Lung (tissue), 12 donors: ENCODE data around the gene SDK1. TPM values are rescaled to one million over a fixed set of nuclear protein-coding genes. Genes with fewer than 3 reads are reported as not detected.

Experiments
- ATAC-seq: fragments of 200-7000 bp; cut with Tn5 transposase; one replicate; pipeline ENCODE4 v1.9.1; 2020; ENCODE audit warnings: moderate number of reproducible peaks; ENCODE audit not compliant: insufficient read depth, low FRiP score
- DNase-seq, 3 donors: peaks; one replicate each; pipeline ENCODE4 v3.0.0-alpha.2; 2013 to 2017
- H3K27ac ChIP-seq, 2 donors: one replicate each; pipeline ENCODE4 v1.5.1; 2013; ENCODE audit warnings: mild to moderate bottlenecking in 2 of 2, moderate library complexity in 2 of 2, control low read depth in 1 of 2, inconsistent platforms in 1 of 2, low read depth in 1 of 2, low read length in 1 of 2
- H3K27me3 ChIP-seq, 3 donors: one replicate each; pipeline ENCODE4 v1.5.1; 2013; ENCODE audit warnings: low read length in 2 of 3; ENCODE audit not compliant: control insufficient read depth in 3 of 3, insufficient read depth in 3 of 3
- H3K36me3 ChIP-seq, 4 donors: one replicate each; pipeline ENCODE4 v1.5.1; 2013; ENCODE audit warnings: low read length in 4 of 4, mild to moderate bottlenecking in 1 of 4, moderate library complexity in 1 of 4; ENCODE audit not compliant: control insufficient read depth in 4 of 4, insufficient read depth in 4 of 4
- H3K4me1 ChIP-seq, 5 donors: one replicate each; pipeline ENCODE4 v1.5.1; 2013; ENCODE audit warnings: low read length in 5 of 5, mild to moderate bottlenecking in 2 of 5, moderate library complexity in 1 of 5; ENCODE audit not compliant: control insufficient read depth in 5 of 5, insufficient read depth in 5 of 5
- H3K4me3 ChIP-seq: one replicate; pipeline ENCODE4 v1.5.1; 2013; ENCODE audit warnings: mild to moderate bottlenecking, control low read depth, moderate library complexity
- H3K9ac ChIP-seq, 2 donors: one replicate each; pipeline ENCODE4 v1.5.1; 2013; ENCODE audit warnings: low read length in 2 of 2, control low read depth in 1 of 2; ENCODE audit not compliant: insufficient read depth in 1 of 2
- H3K9me3 ChIP-seq, 4 donors: one replicate each; pipeline ENCODE4 v1.5.1; 2013; ENCODE audit warnings: low read length in 3 of 4, mild to moderate bottlenecking in 1 of 4, moderate library complexity in 1 of 4; ENCODE audit not compliant: control insufficient read depth in 4 of 4, insufficient read depth in 3 of 4
- CTCF ChIP-seq: IDR thresholded peaks from 2 replicates; pipeline ENCODE4 v1.5.1; 2012; ENCODE audit warnings: mild to moderate bottlenecking; ENCODE audit errors: control extremely low read depth, extremely low read depth
- WGBS, 2 donors: extraction: QIAGEN DNeasy Blood & Tissue Kit; methylation state at CpG; one replicate each; pipeline ENCODE4 v1.1.7; 2013; 5-methylcytosine and 5-hydroxymethylcytosine counted together
- polyA plus RNA-seq, 2 donors: library from polyadenylated mRNA; stranded (reverse); fragments of 200-250 nt; gene quantifications; one replicate each; pipeline ENCODE4 v1.2.1, GENCODE V29; 2013
- total RNA-seq, 2 donors: library from RNA; depleted of rRNA in 1 of 2; stranded (reverse); fragments of >200 nt in 1 of 2; gene quantifications; one replicate each; pipeline ENCODE4 v1.2.1, GENCODE V29; 2014 to 2021
- donor health status: control.
- donor health status: control.
- donor health status: Bipolar disorder and iron deficiency.
- donor health status: healthy.
- donor health status: DM: yes; HTN: yes; CAD: no.

The SDK1 gene
- total and polyA plus RNA-seq, 4 donors, result 3.7 to 30.1 (median 12.7) TPM

GRCh38 chr7:4265676-4266075 lies 964.6 kb downstream of the SDK1 start:
- Histone ChIP-seq H3K4me1 (peaks cover 0 to 24% (median 14%) of the 10 kb centered on the region in 5 donors), H3K27me3 (no peaks in the 10 kb centered on the region), H3K4me3 (no peak overlapping the region), H3K9me3 (peaks cover 0 to 10% (median 0%) of the 10 kb centered on the region in 4 donors), H3K27ac (no peak overlapping the region), H3K36me3 (no peaks in the 10 kb centered on the region), H3K9ac (no peak overlapping the region)
- ATAC-seq (no peak), DNase-seq (no peak)
- no peak for TF ChIP-seq CTCF
- WGBS, 2 donors, result 57 to 67% methylated on average over 15 of the region's 15 CpGs

- no peak overlapping the region for H3K27ac ChIP-seq
- H3K36me3 ChIP-seq, result no peaks in the 10 kb centered on the region
- H3K4me3 ChIP-seq, result no peak overlapping the region
- ATAC-seq, result no peak
- WGBS, 2 donors, result 90% methylated on average over 21 of the region's 21 CpGs
- H3K9me3 ChIP-seq, result peaks cover 0 to 10% (median 0%) of the 10 kb centered on the region in 4 donors
- H3K27me3 ChIP-seq, result no peaks in the 10 kb centered on the region
- H3K4me1 ChIP-seq, result peaks cover 0 to 16% (median 8%) of the 10 kb centered on the region in 5 donors
- no peak overlapping the region for H3K9ac ChIP-seq
- no peak for TF ChIP-seq CTCF
- no peak for DNase-seq
These were observed 965.4 kb downstream of the SDK1 start for GRCh38 chr7:4266270-4267040.

- Histone ChIP-seq H3K36me3 (no peaks in the 10 kb centered on the region), H3K4me3 (no peak overlapping the region), H3K9me3 (peaks cover 0 to 10% (median 0%) of the 10 kb centered on the region in 4 donors), H3K27me3 (no peaks in the 10 kb centered on the region), H3K9ac (no peak overlapping the region), H3K4me1 (peaks cover 0 to 12% (median 5%) of the 10 kb centered on the region in 5 donors), H3K27ac (no peak overlapping the region)
- DNase-seq (peak; percentile 70 to 75 (median 73)), ATAC-seq (no peak)
- no peak for TF ChIP-seq CTCF
- WGBS, 2 donors, result 76 to 80% methylated on average over 21 of the region's 21 CpGs
These were observed 966.4 kb downstream of the SDK1 start for GRCh38 chr7:4267341-4268039.
